ENCODE measurements around the gene CDCP1.

- TF ChIP-seq CTCF (IDR thresholded peaks at IDR 0.05) (no peak), POLR2A (IDR thresholded peaks at IDR 0.05) (no peak), POLR2AphosphoS5 (IDR thresholded peaks at IDR 0.05) (no peak)
Measured at GRCh38 chr3:45132568-45133211, 13.5 kb downstream of the CDCP1 start.

Data from transverse colon (tissue), 4 donors.